ENCODE data around the gene CCDC190. TPM values are rescaled to one million over a fixed set of nuclear protein-coding genes. Genes with fewer than 3 reads are reported as not detected.

CCDC190 gene
- total RNA-seq, 1 donor from 2014 or later, result 0.13 TPM

DNA sequence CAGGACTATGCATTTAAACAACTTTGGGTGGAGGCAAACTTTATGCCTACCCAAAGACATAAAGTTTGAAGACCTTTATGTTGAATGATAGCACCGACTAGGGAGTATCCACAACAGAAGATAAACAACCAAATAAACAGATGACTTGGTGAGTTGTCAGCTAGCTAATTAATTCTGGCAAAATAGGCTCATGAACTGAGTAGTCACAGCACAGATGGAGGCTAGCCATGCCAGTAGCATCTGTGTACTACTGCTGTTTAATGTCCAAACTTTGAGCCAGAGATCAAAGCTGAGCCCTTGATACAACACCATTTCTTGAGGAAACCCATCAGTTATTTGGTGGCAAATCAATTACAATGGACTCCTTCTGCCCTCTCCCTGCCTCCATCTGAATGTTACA, 40.3 kb upstream of the CCDC190 start:
- Mint-ChIP-seq H3K36me3 (no peaks in the 10 kb centered on the region), H3K4me3 (no peak overlapping the region), H3K27ac (no peak overlapping the region), H3K9me3 (no peaks in the 10 kb centered on the region), H3K4me1 (peaks cover 9% of the 10 kb centered on the region), H3K27me3 (ENCODE audit: low read depth) (no peaks in the 10 kb centered on the region)
- no peak for DNase-seq (ENCODE audit: low spot score in 2 of 2, unreplicated experiment in 2 of 2)
- TF ChIP-seq, protein P1, sequence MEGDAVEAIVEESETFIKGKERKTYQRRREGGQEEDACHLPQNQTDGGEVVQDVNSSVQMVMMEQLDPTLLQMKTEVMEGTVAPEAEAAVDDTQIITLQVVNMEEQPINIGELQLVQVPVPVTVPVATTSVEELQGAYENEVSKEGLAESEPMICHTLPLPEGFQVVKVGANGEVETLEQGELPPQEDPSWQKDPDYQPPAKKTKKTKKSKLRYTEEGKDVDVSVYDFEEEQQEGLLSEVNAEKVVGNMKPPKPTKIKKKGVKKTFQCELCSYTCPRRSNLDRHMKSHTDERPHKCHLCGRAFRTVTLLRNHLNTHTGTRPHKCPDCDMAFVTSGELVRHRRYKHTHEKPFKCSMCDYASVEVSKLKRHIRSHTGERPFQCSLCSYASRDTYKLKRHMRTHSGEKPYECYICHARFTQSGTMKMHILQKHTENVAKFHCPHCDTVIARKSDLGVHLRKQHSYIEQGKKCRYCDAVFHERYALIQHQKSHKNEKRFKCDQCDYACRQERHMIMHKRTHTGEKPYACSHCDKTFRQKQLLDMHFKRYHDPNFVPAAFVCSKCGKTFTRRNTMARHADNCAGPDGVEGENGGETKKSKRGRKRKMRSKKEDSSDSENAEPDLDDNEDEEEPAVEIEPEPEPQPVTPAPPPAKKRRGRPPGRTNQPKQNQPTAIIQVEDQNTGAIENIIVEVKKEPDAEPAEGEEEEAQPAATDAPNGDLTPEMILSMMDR (IDR thresholded peaks at IDR 0.05; ENCODE audit: unreplicated experiment), result no peak

DNA sequence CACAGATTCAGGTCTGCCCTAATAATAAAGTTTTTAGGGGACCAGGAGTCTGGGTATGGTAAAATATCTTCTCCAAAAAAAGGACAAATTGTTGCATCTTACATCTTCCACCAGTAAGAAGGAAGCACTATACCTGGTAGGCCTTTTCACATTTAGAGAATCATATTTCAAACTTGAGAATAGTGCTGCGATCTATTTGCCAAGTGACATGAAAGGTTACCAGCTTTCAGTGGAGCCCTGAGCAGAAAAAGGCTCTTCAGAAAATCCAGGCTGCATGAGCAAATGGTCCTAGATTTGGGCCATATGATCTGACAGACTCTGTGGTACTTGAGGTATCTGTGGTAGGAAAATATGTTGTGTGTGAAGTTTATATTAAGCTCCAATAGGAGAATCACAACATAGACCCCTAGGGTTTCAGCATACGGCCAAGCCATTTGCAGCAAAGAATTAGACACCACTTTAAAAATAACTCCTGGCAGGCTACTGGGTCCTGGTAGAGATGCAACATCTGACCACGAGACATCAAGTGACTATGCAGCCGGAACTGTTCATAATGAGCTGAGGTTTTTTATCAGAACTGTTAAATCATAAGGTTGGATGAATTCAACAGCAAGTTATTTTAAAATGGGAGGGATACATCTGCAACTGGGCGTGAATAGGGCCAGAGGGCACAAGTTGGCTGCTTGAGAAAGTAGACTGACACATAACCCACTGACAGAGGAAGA, 38.6 kb upstream of the CCDC190 start:
- Mint-ChIP-seq H3K36me3 (no peaks in the 10 kb centered on the region), H3K9me3 (no peaks in the 10 kb centered on the region), H3K27ac (no peak overlapping the region), H3K4me1 (peaks cover 4% of the 10 kb centered on the region), H3K4me3 (no peak overlapping the region), H3K27me3 (ENCODE audit: low read depth) (no peaks in the 10 kb centered on the region)
- TF ChIP-seq, protein P1 (IDR thresholded peaks at IDR 0.05; ENCODE audit: unreplicated experiment), result no peak
- DNase-seq (ENCODE audit: low spot score in 2 of 2, unreplicated experiment in 2 of 2), result no peak

DNA sequence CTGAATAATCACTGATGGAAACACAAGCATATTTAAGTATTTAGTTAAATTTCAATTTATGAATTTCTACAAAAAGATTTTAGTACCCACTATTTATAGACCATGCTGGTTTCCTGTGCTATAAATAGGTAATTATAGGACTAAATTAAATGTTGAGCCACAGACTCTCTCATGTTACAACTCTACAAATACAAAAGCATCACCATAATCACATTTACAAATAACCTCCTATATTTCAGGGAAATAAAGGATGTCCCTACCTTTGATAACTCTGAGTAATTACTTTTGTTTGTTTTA, 32.6 kb upstream of the CCDC190 start:
- Mint-ChIP-seq H3K27ac (no peak overlapping the region), H3K4me3 (no peak overlapping the region), H3K9me3 (no peaks in the 10 kb centered on the region), H3K36me3 (no peaks in the 10 kb centered on the region), H3K27me3 (ENCODE audit: low read depth) (no peaks in the 10 kb centered on the region), H3K4me1 (peaks cover 26% of the 10 kb centered on the region)
- TF ChIP-seq, protein P1 (IDR thresholded peaks at IDR 0.05; ENCODE audit: unreplicated experiment), result no peak
- no peak for DNase-seq (ENCODE audit: low spot score in 2 of 2, unreplicated experiment in 2 of 2)

- H3K27me3 Mint-ChIP-seq (ENCODE audit: low read depth), result no peaks in the 10 kb centered on the region
- no peaks in the 10 kb centered on the region for H3K36me3 Mint-ChIP-seq
- TF ChIP-seq, protein P1 (IDR thresholded peaks at IDR 0.05; ENCODE audit: unreplicated experiment), result no peak
- H3K9me3 Mint-ChIP-seq, result no peaks in the 10 kb centered on the region
- DNase-seq (ENCODE audit: low spot score in 2 of 2, unreplicated experiment in 2 of 2), result no peak
- H3K4me1 Mint-ChIP-seq, result peaks cover 26% of the 10 kb centered on the region
- H3K27ac Mint-ChIP-seq, result peak overlapping the region; percentile 32
- H3K4me3 Mint-ChIP-seq, result no peak overlapping the region
Measured at GRCh38 chr1:162892906-162893611, 32.1 kb upstream of the CCDC190 start.

DNA sequence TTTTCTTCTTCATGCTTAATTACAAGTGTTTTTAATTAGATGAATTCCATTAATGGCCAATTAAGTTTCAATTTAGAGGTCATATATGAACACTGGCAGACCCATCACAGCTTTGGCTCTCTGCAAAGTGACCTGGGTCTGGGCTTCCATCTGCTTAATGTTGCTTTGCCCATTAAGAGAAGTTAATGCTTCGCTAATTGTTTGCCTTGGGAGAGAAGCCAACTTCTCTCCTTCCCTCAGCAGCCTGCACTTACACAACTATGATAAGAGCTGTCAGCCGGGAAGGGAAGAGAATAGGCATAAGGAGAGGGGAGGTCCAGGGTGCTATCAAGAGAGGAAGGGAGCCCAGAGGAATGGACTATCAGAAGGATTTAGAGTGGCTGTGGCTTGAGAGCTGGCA, 29.0 kb upstream of the CCDC190 start:
- no peak overlapping the region for H3K4me3 Mint-ChIP-seq
- H3K9me3 Mint-ChIP-seq, result no peaks in the 10 kb centered on the region
- no peaks in the 10 kb centered on the region for H3K27me3 Mint-ChIP-seq (ENCODE audit: low read depth)
- no peaks in the 10 kb centered on the region for H3K36me3 Mint-ChIP-seq
- TF ChIP-seq, protein P1 (IDR thresholded peaks at IDR 0.05; ENCODE audit: unreplicated experiment), result no peak
- peaks cover 43% of the 10 kb centered on the region for H3K4me1 Mint-ChIP-seq
- peak overlapping the region; percentile 13 for H3K27ac Mint-ChIP-seq
- no peak for DNase-seq (ENCODE audit: low spot score in 2 of 2, unreplicated experiment in 2 of 2)

All from mesothelial cell of epicardium (in vitro differentiated cells).